Activated CD8-positive, alpha-beta memory T cell treated with anti-CD3 and anti-CD28 coated beads for 1 hour (primary cell): ENCODE data around the gene EARS2.
"Not testable (repeated sequence)": the region's sequence is repeated elsewhere in the genome, so short reads cannot be mapped to it uniquely, and the experiment has no call there.

Experiments
- DNase-seq, 2 donors: peaks; one replicate each; pipeline ENCODE4 v3.0.0-alpha.2; 2020; ENCODE audit warnings: low read depth in 1 of 2; ENCODE audit errors: extremely low read depth in 1 of 2

The EARS2 gene

GRCh38 chr16:23570992-23571632 lies 14.0 kb upstream of the EARS2 start:
- no peak for DNase-seq

- DNase-seq, result no peak
Measured at GRCh38 chr16:23567602-23568001, 10.5 kb upstream of the EARS2 start.

GRCh38 chr16:23566724-23567123 lies 9.6 kb upstream of the EARS2 start:
- DNase-seq, result no peak

GRCh38 chr16:23564575-23565363 lies 7.6 kb upstream of the EARS2 start:
- DNase-seq, result no peak

GRCh38 chr16:23563186-23563585 lies 6.0 kb upstream of the EARS2 start:
- no peak for DNase-seq

GRCh38 chr16:23562505-23562904 lies 5.4 kb upstream of the EARS2 start:
- DNase-seq, result no peak

GRCh38 chr16:23561586-23561985 lies 4.4 kb upstream of the EARS2 start:
- DNase-seq, result no peak

- peak in 1 of 2 donors; percentile 3 for DNase-seq
Measured at GRCh38 chr16:23557779-23558702, 891 bp upstream of the EARS2 start.

GRCh38 chr16:23554536-23554935 lies 2.6 kb downstream of the EARS2 start:
- DNase-seq, result no peak

GRCh38 chr16:23552161-23552560 lies 5.0 kb downstream of the EARS2 start:
- DNase-seq, result no peak

GRCh38 chr16:23549938-23550337 lies 7.2 kb downstream of the EARS2 start:
- DNase-seq, result no peak

GRCh38 chr16:23544436-23544835 lies 12.7 kb downstream of the EARS2 start:
- DNase-seq, result no peak

- not testable (repeated sequence) for DNase-seq
Measured at GRCh38 chr16:23540817-23541178, 16.4 kb downstream of the EARS2 start.

GRCh38 chr16:23539984-23540816 lies 16.9 kb downstream of the EARS2 start:
- no peak for DNase-seq

GRCh38 chr16:23538919-23539278 lies 18.3 kb downstream of the EARS2 start:
- DNase-seq, result no peak

GRCh38 chr16:23537390-23537789 lies 19.8 kb downstream of the EARS2 start:
- DNase-seq, result no peak

GRCh38 chr16:23535901-23536300 lies 21.2 kb downstream of the EARS2 start:
- DNase-seq, result no peak

GRCh38 chr16:23534868-23535860 lies 22.0 kb downstream of the EARS2 start:
- DNase-seq, result no peak

GRCh38 chr16:23532448-23532847 lies 24.7 kb downstream of the EARS2 start:
- DNase-seq, result no peak
